ENCODE data around the gene SLIT1.
"Not testable (repeated sequence)": the region's sequence is repeated elsewhere in the genome, so short reads cannot be mapped to it uniquely, and the experiment has no call there.

Gene SLIT1

DNA sequence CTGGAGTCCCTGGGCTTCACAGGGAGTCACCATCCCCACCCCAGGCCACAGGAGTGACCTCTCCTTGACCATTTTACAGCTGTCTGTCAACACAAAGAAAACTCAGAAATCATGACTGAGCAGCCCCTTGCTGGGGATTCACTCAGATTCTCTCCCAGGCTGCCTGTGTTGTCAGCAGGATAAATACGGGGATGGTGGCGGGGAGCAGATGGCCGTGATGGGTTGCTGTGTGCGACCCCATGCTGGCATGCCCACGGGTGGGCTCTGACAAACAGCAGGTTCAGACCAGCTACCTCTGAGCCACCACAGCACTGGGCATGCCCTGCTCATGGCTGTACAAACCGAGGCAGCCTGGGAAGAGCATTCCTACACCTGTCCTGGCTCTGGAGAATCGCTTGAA, 136.1 kb downstream of the SLIT1 start:
- in situ Hi-C loops (cut with MboI; ENCODE audit: low sequenced_read_pairs), result no loop called here

DNA sequence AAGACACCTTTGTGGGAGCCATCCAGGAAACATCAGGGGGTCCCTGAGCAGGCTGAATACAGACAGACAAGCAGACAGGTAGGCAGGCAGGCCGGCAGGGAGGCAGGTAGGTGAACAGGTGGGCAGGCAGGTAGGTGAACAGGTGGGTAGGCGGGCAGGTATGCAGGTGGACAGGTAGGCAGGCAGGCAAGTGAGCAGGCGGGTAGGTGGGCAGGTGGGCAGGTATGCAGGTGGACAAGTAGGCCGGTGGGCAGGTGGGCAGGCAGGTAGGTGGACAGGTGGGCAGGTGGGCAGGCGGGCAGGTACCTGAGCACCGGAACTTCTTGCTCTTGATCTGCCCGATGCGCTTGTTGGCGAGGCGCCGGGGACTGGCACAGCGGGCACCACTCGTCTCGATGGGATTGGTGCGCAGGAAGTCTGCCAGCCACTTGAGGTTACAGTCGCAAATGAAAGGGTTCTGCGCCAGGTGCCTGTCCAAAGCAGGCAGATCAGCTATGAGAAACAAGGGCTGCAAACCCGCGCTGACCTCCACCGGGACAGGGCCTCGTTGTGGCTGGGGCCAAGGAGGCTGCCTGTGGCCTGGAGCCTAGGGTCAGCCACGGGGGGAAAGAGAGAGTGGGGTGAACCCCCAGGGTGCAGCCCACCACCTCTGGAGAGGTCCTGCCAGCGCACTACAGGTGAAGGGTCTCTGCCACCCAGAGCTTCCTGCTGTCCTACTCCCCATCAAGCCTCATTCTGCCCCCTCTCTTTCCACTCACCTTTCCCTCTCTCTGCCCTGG, 136.9 kb downstream of the SLIT1 start:
- in situ Hi-C loops (cut with MboI; ENCODE audit: low sequenced_read_pairs), result no loop called here

DNA sequence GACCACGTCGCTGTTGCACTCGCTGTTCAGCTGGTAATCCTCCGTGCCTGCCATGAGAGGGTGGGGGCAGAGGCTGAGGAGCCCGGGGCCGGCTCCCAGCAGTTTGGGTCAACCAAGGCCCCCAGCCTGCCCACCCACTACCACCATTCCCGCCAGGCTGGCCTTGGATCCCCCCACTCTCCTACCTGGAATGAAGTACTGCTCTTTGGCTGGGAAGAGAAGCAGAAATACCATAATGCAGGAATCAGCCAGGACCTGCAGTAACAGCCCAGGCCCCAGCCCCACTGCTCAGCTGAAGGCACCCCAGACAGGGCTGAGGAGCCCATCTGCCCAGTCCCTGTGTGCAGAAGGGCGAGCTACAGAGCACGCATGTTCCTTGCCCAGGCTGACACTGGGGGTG, 138.0 kb downstream of the SLIT1 start:
- in situ Hi-C loops (cut with MboI; ENCODE audit: low sequenced_read_pairs), result no loop called here

DNA sequence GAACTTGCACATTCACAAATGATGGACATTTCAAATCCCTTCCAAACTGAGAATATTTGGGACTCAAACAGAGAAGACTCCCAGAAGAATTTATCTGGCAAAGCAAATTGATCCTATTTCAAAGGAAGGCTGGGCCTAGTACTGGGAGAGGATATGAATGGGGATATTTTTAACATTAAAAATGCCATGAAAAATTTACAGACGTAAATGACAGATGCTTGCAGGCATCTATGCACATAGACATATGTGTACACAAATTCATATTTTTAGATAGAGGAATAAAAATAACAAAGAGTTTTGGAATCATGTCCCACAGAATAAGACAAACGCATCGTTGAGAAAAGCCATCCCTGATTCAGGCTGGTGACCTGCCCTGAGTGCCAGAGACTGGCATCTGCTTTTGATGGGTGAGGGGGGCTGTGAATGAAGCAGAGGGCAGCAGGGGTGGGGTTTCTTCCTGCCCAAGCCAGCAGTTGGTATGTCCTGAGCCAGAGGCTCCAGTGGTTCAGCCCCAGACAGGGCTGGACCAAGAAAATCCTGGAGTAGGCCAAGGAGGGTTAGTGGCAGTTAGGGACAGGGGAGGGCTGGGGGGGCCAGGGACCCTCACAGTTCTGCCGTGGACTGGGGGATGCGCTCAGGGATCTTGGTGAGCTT, 138.5 kb downstream of the SLIT1 start:
- in situ Hi-C loops (cut with MboI; ENCODE audit: low sequenced_read_pairs), result no loop called here

DNA sequence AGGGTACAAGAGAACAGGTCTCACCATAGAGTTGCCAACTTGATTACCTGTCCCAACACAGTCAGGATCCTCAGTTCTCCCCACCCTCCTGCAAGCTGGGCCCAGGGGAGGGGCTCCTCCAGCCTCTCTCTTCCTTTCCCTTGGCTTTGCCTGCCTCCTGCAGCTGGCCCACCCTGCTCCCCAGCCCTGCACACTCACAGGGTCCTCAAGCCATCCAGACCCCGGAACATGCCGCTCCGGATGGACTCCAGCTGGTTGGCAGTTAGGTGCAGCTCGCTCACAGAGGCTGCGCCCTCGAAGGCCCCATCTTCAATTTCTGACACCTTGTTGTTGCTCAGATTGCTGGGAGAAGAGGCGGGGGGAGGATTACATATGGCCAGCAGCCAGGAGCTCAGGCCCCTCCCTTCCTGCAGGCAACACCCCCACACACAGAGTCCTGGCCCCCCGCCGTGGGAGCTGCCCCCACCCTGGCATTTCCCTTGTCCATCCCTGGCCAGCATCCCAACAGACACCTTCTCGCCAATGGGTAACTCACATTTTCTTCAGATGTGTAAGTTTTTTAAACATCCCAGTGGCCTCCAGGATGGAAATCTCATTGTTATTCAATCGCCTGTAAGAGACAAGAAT, 139.2 kb downstream of the SLIT1 start:
- in situ Hi-C loops (cut with MboI; ENCODE audit: low sequenced_read_pairs), result no loop called here

DNA sequence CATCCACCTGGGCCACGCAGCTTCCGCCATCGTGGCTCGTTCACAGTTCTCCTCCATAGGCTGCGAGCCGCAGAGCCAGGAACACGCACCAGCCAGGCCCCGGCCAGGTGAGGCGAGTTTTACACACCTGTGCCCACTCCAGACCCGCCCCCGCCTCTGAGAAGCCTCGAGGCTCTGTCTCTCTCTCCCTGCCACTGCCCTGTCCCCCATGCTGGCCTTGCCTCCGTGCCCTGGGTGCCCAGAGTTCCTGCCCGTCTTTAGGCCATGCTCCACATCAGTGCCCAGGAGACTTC, 142.2 kb downstream of the SLIT1 start:
- in situ Hi-C loops (cut with MboI; ENCODE audit: low sequenced_read_pairs), result no loop called here

DNA sequence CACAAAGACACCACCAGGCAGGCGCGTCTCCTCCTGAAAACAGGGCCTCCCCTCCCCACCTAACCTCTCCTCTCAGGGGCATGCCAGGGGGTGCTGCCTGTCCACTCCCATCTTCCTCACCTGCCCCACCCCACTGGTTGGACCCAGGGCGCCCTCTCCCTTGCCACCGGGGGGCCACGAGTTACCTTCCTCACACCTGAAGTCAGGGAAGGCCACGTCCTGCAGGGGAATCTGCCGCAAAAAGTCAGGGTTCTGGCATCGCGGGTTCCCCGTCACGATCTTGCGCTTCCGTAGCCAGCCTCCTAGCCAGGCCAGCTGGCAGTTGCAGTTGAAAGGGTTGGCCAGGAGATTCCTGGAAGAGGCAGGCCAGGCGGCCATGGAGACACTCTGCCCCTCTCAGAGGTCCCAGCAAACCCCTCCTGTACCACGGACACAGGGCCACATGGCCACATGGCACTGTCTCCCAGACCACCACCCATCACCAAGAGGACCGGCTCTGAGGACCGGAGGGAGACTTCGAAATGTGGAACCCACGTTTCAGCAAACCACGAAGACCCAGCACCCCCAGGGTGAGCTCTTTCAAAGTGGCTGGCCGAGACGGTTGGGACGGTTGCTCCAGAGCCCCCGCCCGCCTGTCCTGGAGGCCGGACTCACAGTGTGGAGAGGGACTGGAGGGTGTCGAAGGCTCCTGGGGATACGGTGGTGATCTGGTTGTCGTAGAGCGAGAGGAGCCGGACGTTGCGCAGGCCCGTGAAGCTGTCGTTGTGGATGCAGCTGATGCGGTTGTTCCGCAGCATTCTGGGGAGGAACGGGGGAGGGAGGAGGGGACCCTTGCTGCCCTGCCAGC, 142.8 kb downstream of the SLIT1 start:
- in situ Hi-C loops (cut with MboI; ENCODE audit: low sequenced_read_pairs), result no loop called here

DNA sequence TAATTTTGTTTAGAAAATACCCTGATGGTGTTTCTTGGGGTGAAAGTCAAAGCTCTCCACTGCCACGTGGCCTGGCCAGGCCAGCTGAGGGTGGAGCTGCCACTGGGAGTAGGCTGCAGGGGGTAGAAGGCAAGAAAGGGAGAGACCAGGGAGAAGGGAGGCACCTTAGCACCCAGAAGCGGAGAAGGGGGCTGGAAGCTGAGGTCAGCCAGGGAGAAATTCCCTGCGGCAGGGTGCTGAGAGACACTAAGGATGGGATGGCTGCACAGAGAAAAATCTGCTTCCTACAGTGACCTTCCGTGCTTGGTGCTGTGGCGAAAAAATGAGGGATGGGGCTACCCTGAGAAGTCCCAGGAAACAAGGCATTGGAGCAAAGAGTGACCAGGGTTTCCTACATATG, 143.7 kb downstream of the SLIT1 start:
- in situ Hi-C loops (cut with MboI; ENCODE audit: low sequenced_read_pairs), result no loop called here

DNA sequence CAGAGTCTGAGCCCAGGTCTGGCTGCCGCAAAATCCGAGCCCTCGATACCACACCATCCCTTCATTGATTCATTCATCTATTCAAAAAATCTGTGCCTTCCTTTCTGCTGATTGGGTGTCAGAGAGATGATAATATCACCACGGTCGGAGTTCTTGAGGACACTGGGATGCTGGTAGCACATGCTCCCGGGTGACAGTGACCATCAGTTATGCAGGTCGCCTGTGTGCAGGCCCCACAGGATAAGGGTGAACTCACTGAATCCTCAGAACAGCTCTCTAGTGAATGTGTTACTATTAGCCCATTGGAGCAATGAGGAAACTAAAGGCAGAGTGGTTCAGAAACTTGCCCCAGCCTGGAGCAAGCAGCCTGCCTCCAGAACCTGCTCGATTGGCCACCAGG, 145.1 kb downstream of the SLIT1 start:
- in situ Hi-C loops (cut with MboI; ENCODE audit: low sequenced_read_pairs), result no loop called here

DNA sequence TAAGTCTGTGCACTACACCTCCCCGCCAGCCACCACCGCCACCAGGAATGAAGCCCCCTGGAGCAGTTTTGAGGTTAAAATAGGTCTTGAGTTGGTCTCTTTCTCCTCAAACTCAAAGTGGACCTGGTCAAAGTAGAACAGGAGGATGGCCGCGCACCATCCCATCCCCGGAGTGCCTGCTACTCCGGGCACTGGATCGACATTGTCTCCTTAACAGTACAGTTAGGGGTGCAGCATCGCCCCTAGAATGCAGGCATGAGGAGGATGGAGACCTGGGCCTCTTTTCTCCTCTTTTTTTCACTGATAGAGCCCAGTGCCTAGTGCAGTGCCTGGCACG, 145.5 kb downstream of the SLIT1 start:
- in situ Hi-C loops (cut with MboI; ENCODE audit: low sequenced_read_pairs), result no loop called here

DNA sequence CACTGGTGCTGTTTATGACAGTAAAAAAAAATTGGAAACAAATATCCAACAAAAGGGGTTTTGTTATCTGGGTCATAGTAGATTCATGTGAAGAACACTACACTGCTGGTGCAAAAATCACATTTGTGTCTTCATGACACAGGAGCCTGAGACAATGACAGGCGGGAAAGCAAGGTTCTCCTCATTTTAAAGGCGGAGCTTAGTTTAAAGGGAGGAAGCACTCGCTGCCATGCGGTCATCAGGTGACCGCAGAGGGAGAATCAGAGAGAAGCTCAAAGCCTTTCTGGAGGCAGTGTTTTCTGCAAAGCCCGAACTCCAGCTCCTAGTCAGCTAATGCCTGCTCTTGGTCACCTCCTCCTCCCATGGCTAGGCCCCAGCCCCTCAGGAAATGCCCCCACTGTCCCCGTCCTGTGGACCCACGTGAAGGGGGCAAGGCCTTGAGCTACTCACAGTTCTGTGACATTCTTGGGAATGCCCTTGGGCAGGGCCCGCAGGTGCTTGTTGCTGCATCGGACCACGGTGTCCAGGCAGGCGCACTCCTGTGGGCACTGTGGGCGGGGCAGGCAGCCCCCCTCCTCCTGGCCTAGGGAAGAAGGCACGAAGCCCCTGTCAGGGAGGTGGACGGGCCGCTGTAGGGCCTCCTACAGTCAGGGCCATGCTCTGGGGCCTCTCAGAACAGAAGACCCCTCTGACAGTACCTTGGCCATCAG, 146.1 kb downstream of the SLIT1 start:
- in situ Hi-C loops (cut with MboI; ENCODE audit: low sequenced_read_pairs), result no loop called here

DNA sequence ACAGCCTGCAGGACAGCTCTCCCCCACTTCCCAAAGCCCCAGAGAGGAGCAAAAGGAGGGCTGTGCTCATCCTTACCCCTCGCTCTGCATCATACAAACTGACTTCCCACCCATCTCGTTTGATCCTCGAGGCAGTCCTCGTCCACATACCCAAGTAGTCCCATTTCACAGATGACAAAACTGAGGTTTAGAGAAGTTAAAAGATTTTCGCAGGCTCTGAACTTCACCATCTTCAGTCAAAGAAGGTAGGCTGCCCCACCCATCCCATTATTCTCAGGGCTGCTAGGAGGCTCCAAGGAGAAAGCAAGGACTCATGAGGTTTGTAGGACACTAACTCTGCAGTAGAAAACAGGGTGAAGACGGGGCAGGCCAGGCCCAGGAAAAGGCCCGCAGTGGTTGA, 147.1 kb downstream of the SLIT1 start:
- in situ Hi-C loops (cut with MboI; ENCODE audit: low sequenced_read_pairs), result no loop called here

DNA sequence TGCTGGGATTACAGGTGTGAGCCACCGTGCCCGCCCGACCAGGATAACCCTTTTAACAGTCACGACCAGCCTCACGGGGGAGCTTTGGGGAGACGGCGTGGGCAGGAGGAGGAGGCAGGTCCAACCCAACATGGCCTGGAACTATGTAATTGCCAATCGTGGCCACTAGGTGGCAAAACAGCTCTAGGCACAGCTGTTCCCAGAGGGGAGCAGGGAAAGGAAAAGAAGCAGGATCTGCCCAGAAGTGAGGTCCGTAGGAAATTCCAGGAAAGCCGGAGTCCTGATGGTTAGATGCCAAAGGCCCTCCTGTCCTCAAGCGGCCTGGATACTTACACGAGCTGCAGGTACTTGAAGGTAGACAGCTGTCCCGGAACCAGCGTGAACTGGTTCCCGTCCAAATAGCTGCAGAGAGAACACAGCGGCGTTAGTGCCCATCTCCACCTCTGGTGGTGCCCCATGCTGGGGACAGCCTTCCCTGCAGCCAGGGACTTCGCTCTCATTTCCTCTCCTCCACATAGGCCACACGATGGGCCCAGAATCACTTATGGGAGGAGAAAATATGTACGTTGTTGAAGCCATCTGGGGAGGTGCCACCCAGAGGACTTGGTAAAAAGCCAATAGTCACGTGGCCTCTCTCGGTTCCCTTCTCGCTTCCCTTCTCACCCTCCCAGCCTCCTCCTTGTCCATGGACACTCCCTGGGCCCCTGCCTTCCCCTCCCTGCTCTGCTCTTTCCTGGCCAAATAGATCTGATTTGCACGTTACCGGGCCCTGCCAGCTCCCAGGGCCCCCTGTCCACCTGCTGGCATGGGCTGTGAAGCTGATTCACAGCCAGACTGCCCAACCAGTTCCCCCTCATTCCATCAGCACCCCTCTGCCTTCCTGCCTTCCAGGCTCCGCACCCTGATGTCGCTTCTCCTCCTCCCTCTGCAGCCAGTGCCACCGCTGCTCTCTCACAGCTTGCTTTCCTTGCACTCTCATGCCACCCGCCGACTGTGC, 148.1 kb downstream of the SLIT1 start:
- in situ Hi-C loops (cut with MboI; ENCODE audit: low sequenced_read_pairs), result no loop called here

DNA sequence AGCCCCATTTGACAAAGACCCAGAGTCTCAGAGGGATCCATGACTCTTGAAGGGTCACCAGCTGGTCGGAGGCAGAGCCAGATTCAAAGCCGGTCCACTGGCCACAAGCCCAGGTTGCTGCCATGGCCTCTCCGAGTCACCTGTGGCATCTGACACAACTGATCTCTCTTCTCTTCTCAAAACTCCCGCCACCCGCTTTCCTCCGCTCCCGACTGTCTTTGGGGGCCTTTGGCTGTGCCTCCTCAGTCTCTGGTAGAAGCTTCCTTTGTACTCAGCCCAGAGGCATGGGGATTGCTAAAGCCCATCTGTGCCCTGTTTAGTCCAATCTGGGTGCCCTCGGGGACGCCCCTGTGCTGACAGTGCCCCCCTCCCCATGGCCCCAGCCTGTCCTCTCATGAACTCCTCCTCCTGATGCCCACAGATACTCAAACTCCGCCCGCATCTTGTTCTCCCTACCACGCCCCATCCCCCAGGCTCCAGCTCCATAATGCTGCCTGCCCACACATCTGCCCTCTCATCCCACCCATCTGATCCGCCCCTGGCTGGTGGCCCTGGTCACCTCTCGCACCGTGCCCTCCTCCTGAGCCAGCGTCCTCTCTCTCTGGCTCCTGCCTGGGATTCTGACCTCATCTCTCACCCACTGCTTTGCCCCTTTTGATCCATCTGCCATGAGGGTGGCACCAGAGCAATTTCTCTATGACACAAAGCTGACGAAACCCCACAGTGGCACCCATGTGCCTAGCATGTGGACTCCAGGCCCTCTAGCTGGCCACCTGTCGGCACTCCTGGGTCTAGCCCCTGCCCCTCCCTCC, 150.6 kb downstream of the SLIT1 start:
- in situ Hi-C loops (cut with MboI; ENCODE audit: low sequenced_read_pairs), result no loop called here

DNA sequence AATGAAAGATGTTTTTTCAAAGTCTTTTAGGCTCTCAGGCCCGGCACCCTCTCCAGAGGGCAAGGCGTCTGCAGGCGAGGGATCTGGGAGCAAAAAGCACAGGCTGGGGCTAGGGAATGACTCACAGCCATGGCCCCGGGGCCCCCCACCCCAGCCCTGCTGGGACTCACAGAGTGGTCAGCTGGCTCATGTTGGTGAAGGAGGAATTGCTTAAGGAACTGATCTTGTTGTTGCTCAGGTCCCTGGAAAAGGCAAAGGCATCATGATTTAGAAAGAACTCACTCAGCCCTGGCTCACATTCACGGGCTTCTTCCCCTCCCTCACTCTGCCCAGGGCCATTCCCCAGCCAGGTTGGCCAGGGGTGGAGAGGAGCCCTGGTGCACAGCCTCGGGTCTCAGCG, 151.5 kb downstream of the SLIT1 start:
- in situ Hi-C loops (cut with MboI; ENCODE audit: low sequenced_read_pairs), result no loop called here

DNA sequence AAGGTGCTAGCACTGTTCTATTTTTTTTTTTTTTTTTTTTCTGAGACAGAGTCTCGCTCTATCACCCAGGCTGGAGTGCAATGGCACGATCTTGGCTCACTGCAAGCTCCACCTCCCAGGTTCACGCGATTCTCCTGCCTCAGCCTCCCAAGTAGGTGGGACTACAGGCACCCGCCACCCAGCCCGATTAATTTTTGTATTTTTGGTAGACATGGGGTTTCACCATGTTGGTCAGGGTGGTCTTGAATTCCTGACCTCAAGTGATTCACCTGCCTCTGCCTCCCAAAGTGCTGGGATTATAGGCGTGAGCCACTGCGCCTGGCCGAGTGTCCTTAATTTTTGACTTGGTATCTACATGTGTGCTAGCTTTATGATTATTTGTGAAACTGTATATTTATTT, 151.9 kb downstream of the SLIT1 start:
- in situ Hi-C loops (cut with MboI; ENCODE audit: low sequenced_read_pairs), result not testable (repeated sequence)

DNA sequence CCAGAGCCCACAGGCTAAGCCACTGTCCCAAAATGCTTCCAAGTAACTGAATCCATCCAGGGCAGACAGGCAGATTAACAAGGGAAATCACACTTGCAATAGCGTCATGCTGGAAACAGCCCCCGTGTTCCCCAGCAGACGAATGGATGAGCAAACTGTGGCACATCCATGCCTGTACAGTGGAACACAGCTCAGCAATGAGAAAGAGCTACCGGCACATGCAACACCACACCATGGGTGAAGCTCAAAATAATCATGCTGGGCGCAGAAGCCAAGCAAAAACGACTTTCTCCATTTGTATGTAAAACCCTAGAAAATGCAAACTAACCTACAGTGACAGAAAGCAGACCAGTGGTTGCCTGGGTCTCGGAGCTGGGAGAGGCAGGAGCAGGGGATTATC, 153.1 kb downstream of the SLIT1 start:
- in situ Hi-C loops (cut with MboI; ENCODE audit: low sequenced_read_pairs), result no loop called here

DNA sequence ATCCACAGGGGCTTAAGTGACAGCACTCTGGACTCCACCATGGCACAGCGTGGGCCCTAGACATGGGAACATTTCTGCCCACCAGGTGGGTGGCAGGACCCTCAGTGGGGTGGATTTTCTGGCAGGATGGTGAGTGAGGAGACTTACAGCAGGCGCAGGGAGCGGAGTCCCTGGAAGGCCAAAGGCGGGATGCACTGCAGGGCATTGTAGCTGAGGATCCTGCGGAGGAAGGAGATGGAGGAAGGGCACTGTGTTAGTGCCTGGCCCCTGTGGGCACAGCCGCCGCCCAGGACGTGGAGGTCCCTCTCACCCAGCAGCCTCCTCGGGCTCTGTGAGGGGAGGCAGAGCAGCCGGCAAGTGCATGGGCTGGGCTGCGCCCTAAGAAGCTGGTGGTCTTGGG, 154.3 kb downstream of the SLIT1 start:
- in situ Hi-C loops (cut with MboI; ENCODE audit: low sequenced_read_pairs), result no loop called here

DNA sequence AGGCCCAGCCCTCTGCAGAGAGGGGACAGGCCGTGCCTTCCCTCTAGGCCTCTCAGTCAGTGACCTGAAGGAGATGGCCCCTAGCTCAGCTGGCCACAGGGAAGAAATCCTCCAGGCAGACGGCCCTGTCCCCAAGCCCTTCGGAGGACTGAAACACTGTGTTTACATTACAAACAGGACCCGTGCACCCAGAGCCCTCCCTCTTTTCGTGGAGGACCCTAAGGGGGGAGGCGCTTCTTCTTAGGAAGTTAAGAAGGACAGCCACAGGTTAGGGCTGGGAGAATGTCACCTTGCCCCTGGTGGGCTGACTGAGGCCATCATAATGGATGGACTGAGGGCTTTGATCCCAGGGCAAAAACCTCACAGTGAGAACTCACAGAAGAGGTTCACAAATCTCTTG, 154.9 kb downstream of the SLIT1 start:
- in situ Hi-C loops (cut with MboI; ENCODE audit: low sequenced_read_pairs), result no loop called here
